ENCODE data around the gene KCNC2. TPM values are rescaled to one million over a fixed set of nuclear protein-coding genes. Genes with fewer than 3 reads are reported as not detected.

Gene KCNC2
- total RNA-seq, 2 donors from 2014 or later: not detected

DNA sequence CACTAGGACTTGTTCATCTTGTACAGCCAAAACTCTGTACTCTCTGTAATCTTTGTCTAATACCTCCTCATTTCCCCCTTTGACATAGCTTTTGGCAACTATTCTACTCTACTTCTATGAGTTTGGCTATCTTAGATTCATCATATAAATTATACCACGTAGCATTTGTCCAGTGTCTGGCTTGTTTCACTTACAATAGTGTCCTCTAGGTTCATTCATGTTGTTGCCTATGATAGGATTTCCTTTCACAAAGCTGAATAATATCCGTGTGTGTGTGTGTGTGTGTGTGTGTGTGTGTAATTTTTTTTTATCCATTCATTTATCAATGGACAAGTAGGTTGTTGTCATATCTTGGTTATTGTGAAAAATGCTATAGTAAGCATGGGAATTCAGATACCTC, 209.5 kb downstream of the KCNC2 start:
- Mint-ChIP-seq H3K4me1 (ENCODE audit: low read depth) (peaks cover 4% of the 10 kb centered on the region), H3K36me3 (ENCODE audit: insufficient read depth in 2 of 2) (no peaks in the 10 kb centered on the region), H3K27me3 (ENCODE audit: low read depth) (no peaks in the 10 kb centered on the region), H3K27ac (no peak overlapping the region), H3K4me3 (peak overlapping the region in 1 of 2 donors; percentile 75), H3K9me3 (no peaks in the 10 kb centered on the region)
- ATAC-seq (replicated peaks in 1 of 2) (no peak), DNase-seq (no peak)

DNA sequence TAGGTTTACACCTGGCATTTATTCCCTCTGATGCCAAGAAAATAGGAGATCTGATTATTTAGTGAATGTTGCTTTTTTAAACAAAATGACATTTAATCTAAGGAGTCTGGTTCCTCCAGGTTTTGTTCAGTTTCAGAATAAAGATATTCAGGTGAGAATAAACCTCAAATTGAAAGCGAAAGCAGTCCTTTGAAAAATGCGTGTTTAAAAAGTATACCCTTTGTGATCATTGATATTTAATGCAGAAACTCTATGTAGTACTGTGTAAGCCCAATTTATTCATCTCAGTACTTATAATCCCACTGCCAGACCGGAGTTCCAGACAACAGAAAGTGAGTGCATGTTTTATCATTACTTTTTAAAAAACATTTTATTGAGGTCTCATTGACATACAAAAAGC, 210.2 kb downstream of the KCNC2 start:
- Mint-ChIP-seq H3K36me3 (ENCODE audit: insufficient read depth in 2 of 2) (no peaks in the 10 kb centered on the region), H3K4me3 (peak overlapping the region in 1 of 2 donors; percentile 75), H3K27ac (peak overlapping the region; percentile 22), H3K9me3 (no peaks in the 10 kb centered on the region), H3K27me3 (ENCODE audit: low read depth) (no peaks in the 10 kb centered on the region), H3K4me1 (ENCODE audit: low read depth) (peaks cover 4% of the 10 kb centered on the region)
- DNase-seq (no peak), ATAC-seq (replicated peaks in 1 of 2) (no peak)

Other genes with a start within 250 kb of the KCNC2 start
- 1 to 10 TPM; 4.3 to 6.3 TPM for gene CAPS2, start 120.5 kb upstream of the KCNC2 start, total RNA-seq
- not detected for gene GLIPR1L1, start 124.8 kb upstream of the KCNC2 start, total RNA-seq
- gene GLIPR1L2, start 181.2 kb upstream of the KCNC2 start, total RNA-seq: under 1 TPM; 0.16 to 0.50 TPM

All from activated T-cell treated with anti-CD3 and anti-CD28 coated beads, Interleukin-2, amount 50 U/mL, for 72 hours (primary cell).